ENCODE measurements around the gene CASZ1.

CASZ1 gene

DNA sequence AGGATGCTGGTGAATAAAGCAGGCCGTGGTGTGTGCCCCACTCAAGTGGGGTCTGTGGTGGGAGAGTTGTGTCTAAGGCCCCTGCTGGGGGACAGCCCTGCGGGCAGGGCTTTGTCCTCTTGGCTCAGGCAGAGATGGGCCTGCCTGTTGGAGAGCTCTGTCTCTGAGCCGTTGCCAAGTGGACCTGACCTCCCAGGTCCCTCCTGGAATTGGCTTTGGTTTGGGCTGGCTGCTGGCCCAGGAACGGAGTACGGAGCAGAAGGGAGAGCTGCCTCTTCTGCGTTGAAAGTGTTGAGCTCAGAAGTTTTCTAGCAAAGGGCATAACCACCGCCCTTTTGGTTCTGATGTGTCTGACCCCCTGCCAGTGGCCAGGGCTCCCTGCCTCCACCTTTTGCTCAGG lies 167.8 kb downstream of the CASZ1 start:
- Mint-ChIP-seq H3K27ac (no peak overlapping the region), H3K4me3 (no peak overlapping the region), H3K9me3 (ENCODE audit: low read depth) (no peaks in the 10 kb centered on the region), H3K4me1 (ENCODE audit: low read depth) (no peaks in the 10 kb centered on the region), H3K27me3 (no peaks in the 10 kb centered on the region), H3K36me3 (peaks cover 2% of the 10 kb centered on the region)

- H3K27ac Mint-ChIP-seq: no peak overlapping the region
- H3K4me1 Mint-ChIP-seq (ENCODE audit: low read depth): no peaks in the 10 kb centered on the region
- no peaks in the 10 kb centered on the region for H3K27me3 Mint-ChIP-seq
- no peak overlapping the region for H3K4me3 Mint-ChIP-seq
- no peaks in the 10 kb centered on the region for H3K9me3 Mint-ChIP-seq (ENCODE audit: low read depth)
- peaks cover 5% of the 10 kb centered on the region for H3K36me3 Mint-ChIP-seq
Observed at GRCh38 chr1:10626791-10627410, 169.5 kb downstream of the CASZ1 start.

DNA sequence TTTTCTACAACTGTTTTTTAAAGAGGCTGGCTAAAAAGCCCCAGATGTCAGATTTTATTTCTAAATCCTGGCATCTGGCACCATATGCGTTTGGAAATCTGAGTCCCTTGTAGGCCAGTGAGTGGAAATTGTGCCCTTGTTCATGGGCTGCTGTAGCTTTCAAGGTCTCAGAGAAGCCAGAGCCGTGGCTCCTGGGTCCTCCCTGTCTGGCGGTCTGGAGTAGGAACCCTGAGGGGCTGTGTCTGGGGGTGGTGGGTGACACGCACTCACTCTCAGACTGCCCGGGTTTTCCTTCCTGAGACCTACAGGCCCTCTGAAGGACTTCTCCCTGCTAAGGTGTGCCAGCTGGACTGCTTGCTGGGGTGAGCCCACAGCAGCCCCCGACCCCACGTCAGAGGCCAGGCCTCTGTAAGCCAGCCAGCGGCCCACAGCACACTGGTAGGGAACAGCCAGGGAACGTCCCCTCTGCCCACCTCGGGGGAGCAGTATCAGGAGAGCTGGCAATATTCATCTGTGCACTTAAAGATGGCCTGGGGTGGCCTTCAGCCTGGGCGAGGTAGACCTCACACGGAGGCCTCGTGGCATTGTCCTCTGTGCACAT lies 170.2 kb downstream of the CASZ1 start:
- no peaks in the 10 kb centered on the region for H3K27me3 Mint-ChIP-seq
- H3K9me3 Mint-ChIP-seq (ENCODE audit: low read depth): no peaks in the 10 kb centered on the region
- H3K27ac Mint-ChIP-seq: no peak overlapping the region
- peaks cover 5% of the 10 kb centered on the region for H3K36me3 Mint-ChIP-seq
- no peaks in the 10 kb centered on the region for H3K4me1 Mint-ChIP-seq (ENCODE audit: low read depth)
- H3K4me3 Mint-ChIP-seq: no peak overlapping the region

DNA sequence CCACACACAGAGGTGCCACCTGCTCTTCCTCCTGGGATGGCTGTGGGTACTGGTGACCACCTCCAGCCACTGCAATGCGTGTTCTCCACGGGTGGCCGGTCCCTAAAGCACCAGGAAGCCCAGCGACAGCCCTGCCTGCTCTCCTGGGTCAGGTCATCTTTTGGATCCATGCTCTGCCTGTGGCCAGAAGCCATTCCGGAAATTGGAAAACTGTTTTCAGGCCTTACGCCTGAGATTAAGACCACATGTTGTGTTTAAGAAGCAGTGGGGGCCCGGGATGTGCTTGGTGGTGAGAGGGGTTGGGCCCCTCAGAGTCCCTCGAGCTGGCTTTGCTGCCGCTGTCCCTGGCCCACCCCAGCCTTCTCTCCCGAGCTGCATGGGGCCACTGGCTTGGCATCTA lies 170.9 kb downstream of the CASZ1 start:
- Mint-ChIP-seq H3K9me3 (ENCODE audit: low read depth) (no peaks in the 10 kb centered on the region), H3K4me1 (ENCODE audit: low read depth) (no peaks in the 10 kb centered on the region), H3K27me3 (no peaks in the 10 kb centered on the region), H3K27ac (no peak overlapping the region), H3K4me3 (no peak overlapping the region), H3K36me3 (peaks cover 5% of the 10 kb centered on the region)

GRCh38 chr1:10625076-10625475 lies 171.4 kb downstream of the CASZ1 start:
- Mint-ChIP-seq H3K4me3 (no peak overlapping the region), H3K9me3 (ENCODE audit: low read depth) (no peaks in the 10 kb centered on the region), H3K27ac (no peak overlapping the region), H3K4me1 (ENCODE audit: low read depth) (no peaks in the 10 kb centered on the region), H3K36me3 (peaks cover 3% of the 10 kb centered on the region), H3K27me3 (no peaks in the 10 kb centered on the region)

- H3K36me3 Mint-ChIP-seq: peaks cover 3% of the 10 kb centered on the region
- no peak overlapping the region for H3K27ac Mint-ChIP-seq
- no peaks in the 10 kb centered on the region for H3K4me1 Mint-ChIP-seq (ENCODE audit: low read depth)
- no peaks in the 10 kb centered on the region for H3K9me3 Mint-ChIP-seq (ENCODE audit: low read depth)
- no peak overlapping the region for H3K4me3 Mint-ChIP-seq
- H3K27me3 Mint-ChIP-seq: no peaks in the 10 kb centered on the region
Observed at GRCh38 chr1:10624256-10625050, 172.0 kb downstream of the CASZ1 start.

DNA sequence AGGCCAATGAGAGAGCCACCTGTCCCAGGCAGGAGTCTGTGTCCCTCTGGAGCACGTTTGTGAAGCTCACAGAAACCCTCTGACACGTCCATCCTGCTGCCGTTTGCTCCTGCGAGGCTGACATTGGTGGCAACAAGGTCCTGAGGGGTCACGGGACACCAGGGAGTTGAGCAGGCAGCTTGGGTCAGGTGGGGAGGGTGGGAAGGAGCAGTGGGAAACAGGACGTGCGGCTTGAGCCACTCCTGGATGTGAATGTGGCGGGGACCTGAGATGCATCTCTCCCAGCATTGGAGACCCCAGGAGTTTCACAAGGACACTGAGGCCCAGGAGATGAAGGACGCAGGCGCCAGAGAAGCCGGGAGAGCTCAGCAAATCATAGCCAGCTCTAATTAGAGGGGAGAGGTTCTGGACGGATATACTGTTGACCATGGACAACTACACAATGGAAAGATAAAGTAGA lies 172.7 kb downstream of the CASZ1 start:
- Mint-ChIP-seq H3K36me3 (peaks cover 3% of the 10 kb centered on the region), H3K4me3 (no peak overlapping the region), H3K4me1 (ENCODE audit: low read depth) (no peaks in the 10 kb centered on the region), H3K9me3 (ENCODE audit: low read depth) (no peaks in the 10 kb centered on the region), H3K27me3 (no peaks in the 10 kb centered on the region), H3K27ac (no peak overlapping the region)

DNA sequence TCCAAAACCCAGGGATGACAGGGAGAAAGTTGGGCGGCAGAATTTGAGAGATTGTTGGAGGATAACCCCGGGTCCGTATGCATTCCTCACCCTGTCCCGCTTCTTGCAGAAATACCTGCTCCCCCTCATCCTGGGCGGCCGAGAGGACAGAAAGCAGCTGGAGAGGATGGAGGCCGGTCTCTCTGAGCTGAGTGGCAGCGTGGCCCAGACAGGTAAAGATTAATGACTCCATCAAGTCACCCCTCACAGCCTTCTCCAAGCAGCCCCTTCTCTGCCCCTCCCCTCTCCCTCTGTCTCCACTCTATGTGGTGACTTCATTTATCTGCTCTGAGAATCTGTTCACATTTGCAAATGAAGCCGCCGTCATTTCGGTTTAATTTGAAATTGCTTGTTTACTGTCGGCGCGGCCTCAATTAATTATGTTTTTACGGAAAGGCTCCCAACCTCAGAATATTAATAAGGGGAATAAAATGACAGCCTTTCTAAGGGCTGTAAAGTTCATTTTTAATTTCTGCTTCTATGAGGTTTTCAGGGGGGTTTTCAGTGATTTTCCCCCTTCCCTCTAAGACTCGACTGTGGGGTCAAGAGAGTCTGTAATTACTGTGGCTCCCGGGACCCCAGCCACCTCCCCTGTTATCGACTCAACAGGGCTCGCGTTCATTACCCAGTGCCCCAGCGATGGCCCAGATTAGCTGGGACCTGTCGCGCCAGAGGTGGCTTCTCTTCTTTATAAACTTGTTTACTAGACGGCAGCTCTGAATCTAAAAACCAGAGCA lies 173.3 kb downstream of the CASZ1 start:
- Mint-ChIP-seq H3K4me1 (ENCODE audit: low read depth) (no peaks in the 10 kb centered on the region), H3K27me3 (no peaks in the 10 kb centered on the region), H3K36me3 (peaks cover 3% of the 10 kb centered on the region), H3K4me3 (no peak overlapping the region), H3K9me3 (ENCODE audit: low read depth) (no peaks in the 10 kb centered on the region), H3K27ac (no peak overlapping the region)

DNA sequence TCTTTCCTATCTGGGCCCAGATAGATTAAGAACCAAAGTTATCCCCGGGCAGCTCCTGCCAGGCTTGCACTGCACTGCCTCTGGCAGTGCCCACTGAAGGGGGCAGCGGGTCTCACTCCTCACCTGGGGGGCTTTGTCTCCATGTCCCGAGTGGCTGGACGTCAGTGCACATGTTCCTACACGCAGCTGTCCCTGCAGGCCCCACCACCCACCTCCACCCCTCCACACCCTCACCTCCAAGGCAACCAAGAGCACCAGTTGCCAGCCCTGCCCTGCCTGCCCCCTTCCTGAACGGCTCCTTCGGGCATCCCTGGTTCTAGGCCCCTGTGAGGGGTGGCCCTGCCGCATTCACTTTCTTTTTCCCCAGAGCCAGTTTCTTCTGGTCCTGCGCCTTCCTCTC lies 174.5 kb downstream of the CASZ1 start:
- Mint-ChIP-seq H3K36me3 (peaks cover 3% of the 10 kb centered on the region), H3K9me3 (ENCODE audit: low read depth) (no peaks in the 10 kb centered on the region), H3K27ac (no peak overlapping the region), H3K4me1 (ENCODE audit: low read depth) (no peaks in the 10 kb centered on the region), H3K27me3 (no peaks in the 10 kb centered on the region), H3K4me3 (no peak overlapping the region)

DNA sequence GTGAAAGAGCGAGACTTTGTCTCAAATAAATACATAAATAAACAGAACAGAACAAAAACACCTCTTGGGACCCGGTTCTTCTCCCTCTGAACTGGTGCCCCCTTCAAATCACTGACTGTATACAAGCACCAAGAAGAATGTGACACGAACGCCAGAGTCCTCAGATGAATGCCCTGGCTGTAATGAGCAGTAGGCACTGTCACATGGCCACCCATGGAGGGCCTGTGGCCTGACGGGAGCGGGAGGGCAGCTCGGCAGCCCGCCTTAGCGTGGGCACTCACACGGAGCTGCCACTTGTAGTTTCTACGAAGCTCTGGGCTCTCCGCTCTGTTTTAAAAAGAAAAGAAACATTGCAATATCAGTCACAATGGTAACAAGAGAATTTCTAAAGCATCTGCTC lies 175.7 kb downstream of the CASZ1 start:
- Mint-ChIP-seq H3K4me3 (no peak overlapping the region), H3K36me3 (peaks cover 3% of the 10 kb centered on the region)

GRCh38 chr1:10617931-10618885 lies 178.2 kb downstream of the CASZ1 start:
- Mint-ChIP-seq H3K4me3 (no peak overlapping the region), H3K36me3 (peaks cover 3% of the 10 kb centered on the region), H3K27me3 (no peaks in the 10 kb centered on the region), H3K4me1 (ENCODE audit: low read depth) (no peaks in the 10 kb centered on the region), H3K27ac (no peak overlapping the region), H3K9me3 (ENCODE audit: low read depth) (no peaks in the 10 kb centered on the region)

More for the DNA sequence above, 175.7 kb downstream of the CASZ1 start:
- no peaks in the 10 kb centered on the region for H3K4me1 Mint-ChIP-seq (ENCODE audit: low read depth)
- no peaks in the 10 kb centered on the region for H3K9me3 Mint-ChIP-seq (ENCODE audit: low read depth)
- no peaks in the 10 kb centered on the region for H3K27me3 Mint-ChIP-seq
- no peak overlapping the region for H3K27ac Mint-ChIP-seq

GRCh38 chr1:10617318-10617717 lies 179.1 kb downstream of the CASZ1 start:
- Mint-ChIP-seq H3K9me3 (ENCODE audit: low read depth) (no peaks in the 10 kb centered on the region), H3K4me1 (ENCODE audit: low read depth) (no peaks in the 10 kb centered on the region), H3K36me3 (peaks cover 1% of the 10 kb centered on the region), H3K27me3 (no peaks in the 10 kb centered on the region), H3K27ac (no peak overlapping the region), H3K4me3 (no peak overlapping the region)

- Mint-ChIP-seq H3K36me3 (no peaks in the 10 kb centered on the region), H3K4me1 (ENCODE audit: low read depth) (no peaks in the 10 kb centered on the region), H3K27ac (no peak overlapping the region), H3K9me3 (ENCODE audit: low read depth) (no peaks in the 10 kb centered on the region), H3K27me3 (no peaks in the 10 kb centered on the region), H3K4me3 (no peak overlapping the region)
Observed at GRCh38 chr1:10616696-10617095, 179.8 kb downstream of the CASZ1 start.

Measured in activated naive CD8-positive, alpha-beta T cell (primary cell).